Lower lobe of right lung (tissue), 2 donors: ENCODE measurements around the gene FAF1. TPM values are rescaled to one million over a fixed set of nuclear protein-coding genes. Genes with fewer than 3 reads are reported as not detected.

Experiments
- ATAC-seq, 2 donors: fragments of 200-7000 bp; cut with Tn5 transposase; one replicate each; pipeline ENCODE4 v1.9.1; 2020 to 2022; ENCODE audit warnings: mild to moderate bottlenecking in 2 of 2, moderate library complexity in 2 of 2
- DNase-seq: peaks from one replicate; pipeline ENCODE4 v3.0.0-alpha.2; 2020
- H3K27ac ChIP-seq: fragments of 200-600 bp; one replicate; pipeline ENCODE4 v1.8.0; 2022
- H3K27me3 ChIP-seq: fragments of 200-600 bp; one replicate; pipeline ENCODE4 v1.8.0; 2022; ENCODE audit warnings: low read depth
- H3K36me3 ChIP-seq: fragments of 200-600 bp; one replicate; pipeline ENCODE4 v1.8.0; 2022; ENCODE audit warnings: mild to moderate bottlenecking
- H3K4me1 ChIP-seq: fragments of 200-600 bp; one replicate; pipeline ENCODE4 v1.8.0; 2022
- H3K4me3 ChIP-seq: fragments of 200-600 bp; one replicate; pipeline ENCODE4 v1.8.0; 2022; ENCODE audit warnings: mild to moderate bottlenecking
- H3K9me3 ChIP-seq: fragments of 200-600 bp; one replicate; pipeline ENCODE4 v1.8.0; 2022
- CTCF ChIP-seq: fragments of 200-600 bp; IDR thresholded peaks from one replicate; pipeline ENCODE4 v1.8.0; 2022; ENCODE audit warnings: antibody characterized with exemption, mild to moderate bottlenecking
- intact Hi-C: fragments of 100-400 bp; cut with DNase I; formaldehyde crosslinking; loops from one replicate; pipeline ENCODE4 v1.11.0; 2022
- total RNA-seq: library from RNA; stranded (reverse); fragmentation: NEBNext Ultra II Directional; extraction: Animal tissue kit (Norgen Biotek cat#: 25700); gene quantifications from one replicate; pipeline ENCODE4 v1.2.1, GENCODE V29; 2021
- donor health status: DM: no; HTN: yes; CAD: no; lungs with severe emphysema.

The FAF1 gene
- total RNA-seq, 1 donor from 2014 or later: 45.0 TPM

GRCh38 chr1:50562106-50562505, 398.0 kb downstream of the FAF1 start:
- no peaks in the 10 kb centered on the region for H3K27me3 ChIP-seq
- H3K4me3 ChIP-seq: no peak overlapping the region
- ATAC-seq (no peak), DNase-seq (no peak)
- peaks cover 13% of the 10 kb centered on the region for H3K36me3 ChIP-seq
- no peaks in the 10 kb centered on the region for H3K9me3 ChIP-seq
- intact Hi-C loops: no loop called here
- H3K27ac ChIP-seq: no peak overlapping the region
- TF ChIP-seq CTCF: no peak
- H3K4me1 ChIP-seq: no peaks in the 10 kb centered on the region

GRCh38 chr1:50559421-50559820, 400.6 kb downstream of the FAF1 start:
- no peaks in the 10 kb centered on the region for H3K4me1 ChIP-seq
- H3K9me3 ChIP-seq: no peaks in the 10 kb centered on the region
- ATAC-seq (no peak), DNase-seq (no peak)
- H3K27ac ChIP-seq: no peak overlapping the region
- no peaks in the 10 kb centered on the region for H3K27me3 ChIP-seq
- intact Hi-C loops: no loop called here
- H3K36me3 ChIP-seq: no peaks in the 10 kb centered on the region
- TF ChIP-seq CTCF: no peak
- H3K4me3 ChIP-seq: no peak overlapping the region

GRCh38 chr1:50553921-50554320, 406.1 kb downstream of the FAF1 start:
- Histone ChIP-seq H3K4me3 (no peak overlapping the region), H3K4me1 (no peaks in the 10 kb centered on the region), H3K9me3 (no peaks in the 10 kb centered on the region), H3K27ac (no peak overlapping the region), H3K36me3 (no peaks in the 10 kb centered on the region), H3K27me3 (no peaks in the 10 kb centered on the region)
- no peak for TF ChIP-seq CTCF
- DNase-seq (no peak), ATAC-seq (no peak)
- intact Hi-C loops: no loop called here

GRCh38 chr1:50548243-50548642, 411.8 kb downstream of the FAF1 start:
- Histone ChIP-seq H3K27me3 (no peaks in the 10 kb centered on the region), H3K4me1 (no peaks in the 10 kb centered on the region), H3K36me3 (no peaks in the 10 kb centered on the region), H3K4me3 (no peak overlapping the region), H3K9me3 (no peaks in the 10 kb centered on the region), H3K27ac (no peak overlapping the region)
- ATAC-seq (no peak), DNase-seq (no peak)
- no peak for TF ChIP-seq CTCF
- intact Hi-C loops: no loop called here

GRCh38 chr1:50542362-50542761, 417.7 kb downstream of the FAF1 start:
- TF ChIP-seq CTCF: no peak
- no peak overlapping the region for H3K27ac ChIP-seq
- H3K27me3 ChIP-seq: no peaks in the 10 kb centered on the region
- H3K4me3 ChIP-seq: no peak overlapping the region
- H3K36me3 ChIP-seq: peaks cover 5% of the 10 kb centered on the region
- DNase-seq (no peak), ATAC-seq (no peak)
- intact Hi-C loops: no loop called here
- H3K4me1 ChIP-seq: no peaks in the 10 kb centered on the region
- no peaks in the 10 kb centered on the region for H3K9me3 ChIP-seq

- no peaks in the 10 kb centered on the region for H3K9me3 ChIP-seq
- H3K4me3 ChIP-seq: no peak overlapping the region
- no peaks in the 10 kb centered on the region for H3K4me1 ChIP-seq
- peaks cover 10% of the 10 kb centered on the region for H3K36me3 ChIP-seq
- H3K27ac ChIP-seq: no peak overlapping the region
- H3K27me3 ChIP-seq: no peaks in the 10 kb centered on the region
- intact Hi-C loops: no loop called here
- no peak for DNase-seq
- ATAC-seq: no peak
- no peak for TF ChIP-seq CTCF
Observed at GRCh38 chr1:50538476-50538875, 421.6 kb downstream of the FAF1 start.
